ENCODE measurements around the gene RTKN. TPM values are rescaled to one million over a fixed set of nuclear protein-coding genes. Genes with fewer than 3 reads are reported as not detected.
"Not testable (repeated sequence)": the region's sequence is repeated elsewhere in the genome, so short reads cannot be mapped to it uniquely, and the experiment has no call there.

The RTKN gene, protein sequence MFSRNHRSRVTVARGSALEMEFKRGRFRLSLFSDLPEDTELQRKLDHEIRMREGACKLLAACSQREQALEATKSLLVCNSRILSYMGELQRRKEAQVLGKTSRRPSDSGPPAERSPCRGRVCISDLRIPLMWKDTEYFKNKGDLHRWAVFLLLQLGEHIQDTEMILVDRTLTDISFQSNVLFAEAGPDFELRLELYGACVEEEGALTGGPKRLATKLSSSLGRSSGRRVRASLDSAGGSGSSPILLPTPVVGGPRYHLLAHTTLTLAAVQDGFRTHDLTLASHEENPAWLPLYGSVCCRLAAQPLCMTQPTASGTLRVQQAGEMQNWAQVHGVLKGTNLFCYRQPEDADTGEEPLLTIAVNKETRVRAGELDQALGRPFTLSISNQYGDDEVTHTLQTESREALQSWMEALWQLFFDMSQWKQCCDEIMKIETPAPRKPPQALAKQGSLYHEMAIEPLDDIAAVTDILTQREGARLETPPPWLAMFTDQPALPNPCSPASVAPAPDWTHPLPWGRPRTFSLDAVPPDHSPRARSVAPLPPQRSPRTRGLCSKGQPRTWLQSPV
- 21.4 TPM for total RNA-seq
- long read RNA-seq, partial matches to known transcripts: 1 of 22 reads
- long read RNA-seq, other reads (novel, unspliced or antisense): 13 of 22 reads

DNA sequence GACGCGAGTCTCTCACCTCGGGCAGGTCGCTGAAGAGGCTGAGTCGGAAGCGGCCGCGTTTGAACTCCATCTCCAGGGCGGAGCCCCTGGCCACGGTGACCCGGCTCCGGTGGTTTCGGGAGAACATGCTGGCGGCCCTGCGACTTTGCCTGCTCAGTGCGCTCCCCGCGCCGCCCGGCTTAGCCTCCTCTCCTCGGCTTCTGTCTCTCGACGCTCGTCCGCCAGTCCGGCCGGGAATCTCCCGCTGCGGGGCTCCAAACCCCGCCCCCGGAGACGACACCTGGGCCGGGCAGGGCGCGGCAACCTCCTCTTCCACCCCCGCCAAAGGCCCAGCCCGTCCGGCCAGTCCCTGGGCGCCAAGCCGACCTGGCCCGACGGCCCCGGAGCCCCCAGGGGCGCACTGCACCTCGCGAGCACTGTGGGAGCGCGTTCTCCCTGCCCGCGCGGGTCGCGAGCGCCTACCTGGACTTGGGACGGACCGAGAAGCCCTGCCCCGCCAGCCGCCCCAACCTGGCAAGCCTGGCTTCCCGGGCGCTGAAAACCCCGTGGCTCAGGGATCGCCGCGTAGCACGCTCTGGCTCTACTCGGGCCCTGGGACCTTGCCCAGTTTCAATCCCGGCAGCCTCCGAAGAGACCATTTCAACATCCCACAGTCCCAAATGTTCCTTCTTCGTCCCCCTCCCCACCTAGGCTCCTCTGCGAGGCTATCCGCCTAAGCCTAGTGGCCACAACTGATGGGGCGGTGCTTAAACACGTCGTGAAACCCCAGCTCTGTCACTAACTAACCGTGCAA is at the start of gene RTKN:
Gene RTKN (minus strand): TSS at position 248 of the 793 bp plus-strand sequence. CDS start 121 bp downstream, at position 127.
- DNase-seq: peak; percentile 71
- peak; percentile 17 for ATAC-seq
- intact Hi-C loops (cut with micrococcal nuclease): no loop called here

DNA sequence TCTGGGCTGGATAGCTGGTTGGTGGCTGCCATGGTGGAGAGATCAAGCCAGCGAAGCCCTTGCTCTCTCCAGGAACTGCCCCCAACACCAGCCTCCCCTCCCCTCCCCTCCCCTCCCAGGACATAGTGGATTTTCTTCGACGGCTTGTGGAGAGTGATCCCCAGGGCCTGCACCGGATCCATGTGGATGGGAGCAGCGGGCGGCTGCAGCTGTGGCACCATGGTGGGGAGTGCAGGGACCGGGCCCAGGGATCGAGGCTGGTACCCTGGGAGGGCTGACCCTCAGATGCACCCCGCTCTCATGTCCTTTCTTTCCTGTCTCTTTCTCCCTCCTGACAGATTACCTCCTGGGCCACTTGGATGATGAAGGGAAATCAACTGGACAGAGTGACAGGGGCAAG is 48.2 kb upstream of the RTKN start:
- intact Hi-C loops (cut with micrococcal nuclease): no loop called here
- no peak for ATAC-seq

DNA sequence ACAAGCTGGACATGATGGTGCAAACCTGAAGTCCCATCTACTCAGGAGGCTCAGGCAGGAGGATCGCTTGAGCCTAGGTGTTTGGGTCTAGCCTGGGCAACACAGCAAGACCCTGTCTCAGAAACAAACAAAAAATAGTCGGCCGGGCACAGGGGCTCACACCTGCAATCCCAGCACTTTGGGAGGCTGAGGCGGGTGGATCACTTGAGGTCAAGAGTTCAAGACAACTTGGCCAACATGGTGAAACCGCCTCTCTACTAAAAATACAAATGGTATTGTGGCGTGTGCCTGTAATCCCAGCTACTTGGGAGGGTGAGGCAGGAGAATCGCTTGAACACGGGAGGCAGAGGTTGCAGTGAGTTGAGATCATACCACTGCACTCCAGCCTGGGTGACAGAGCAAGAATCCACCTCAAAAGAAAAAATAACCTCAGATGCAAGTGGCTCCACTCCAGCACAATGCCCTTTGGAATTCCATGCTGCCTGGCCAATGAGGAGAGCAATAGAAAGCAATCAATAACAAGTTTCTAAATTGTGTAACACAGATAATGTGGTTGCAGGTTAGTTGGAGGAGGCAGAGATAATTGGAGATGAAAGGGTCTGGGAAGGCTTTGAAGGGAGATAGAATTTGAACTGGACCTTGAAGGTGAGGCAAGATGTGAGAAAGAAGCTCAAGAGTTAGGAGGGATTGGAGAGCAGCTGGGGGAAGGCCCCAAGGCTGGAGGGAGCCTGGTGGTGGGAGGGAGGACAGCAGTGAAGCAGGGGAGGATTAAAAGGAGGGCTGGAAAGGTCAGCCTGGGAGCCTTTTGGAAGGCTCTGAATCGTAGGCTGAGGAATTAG is 47.1 kb upstream of the RTKN start:
- intact Hi-C loops (cut with micrococcal nuclease): no loop called here
- DNase-seq (no peak), ATAC-seq (no peak)

More for the DNA sequence above, 48.2 kb upstream of the RTKN start:
- DNase-seq: no peak

DNA sequence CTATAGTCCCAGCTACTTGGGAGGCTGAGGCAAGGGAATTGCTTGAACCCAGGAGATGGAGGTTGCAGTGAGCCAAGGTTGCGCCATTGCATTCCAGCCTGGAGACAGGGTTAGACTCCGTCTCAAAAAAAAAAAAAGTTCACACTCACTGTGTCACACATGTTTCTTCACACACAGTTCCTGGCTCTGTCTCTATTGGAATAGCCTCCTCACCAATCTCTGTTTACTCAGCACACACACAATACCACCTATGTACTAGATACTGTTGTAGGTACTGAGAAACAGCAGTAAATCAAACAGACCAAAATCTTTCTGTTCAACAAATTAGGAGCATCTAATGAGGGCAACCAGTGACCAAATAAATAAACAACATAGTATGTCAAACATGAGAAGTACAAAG is 44.4 kb upstream of the RTKN start:
- intact Hi-C loops (cut with micrococcal nuclease): no loop called here
- no peak for DNase-seq

DNA sequence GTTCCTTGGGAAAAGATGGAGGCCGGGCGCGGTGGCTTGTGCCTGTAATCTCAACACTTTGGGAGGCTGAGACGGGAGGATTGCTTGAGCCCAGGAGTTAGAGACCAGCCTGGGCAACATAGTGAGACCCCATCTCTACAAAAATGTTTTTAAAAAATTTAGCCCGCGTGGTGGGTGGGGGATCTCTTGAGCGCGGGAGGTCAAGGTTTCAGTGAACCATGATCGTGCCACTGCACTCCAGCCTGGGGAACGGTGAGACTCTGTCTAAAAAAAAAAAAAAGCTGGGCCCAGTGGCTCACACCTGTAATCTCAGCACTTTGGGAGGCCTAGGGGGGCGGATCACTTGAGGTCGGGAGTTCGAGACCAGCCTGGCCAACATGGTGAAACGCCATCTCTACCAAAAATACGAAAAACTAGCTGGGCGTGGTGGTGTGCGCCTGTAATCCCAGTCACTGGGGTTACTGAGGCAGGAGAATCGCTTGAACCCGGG is 42.0 kb upstream of the RTKN start:
- intact Hi-C loops (cut with micrococcal nuclease): loop anchor here (5.0 kb wide), 1 partner anchor 104 kb away; no protein-coding TSS in a partner anchor

More for the DNA sequence above, 44.4 kb upstream of the RTKN start:
- ATAC-seq: no peak

DNA sequence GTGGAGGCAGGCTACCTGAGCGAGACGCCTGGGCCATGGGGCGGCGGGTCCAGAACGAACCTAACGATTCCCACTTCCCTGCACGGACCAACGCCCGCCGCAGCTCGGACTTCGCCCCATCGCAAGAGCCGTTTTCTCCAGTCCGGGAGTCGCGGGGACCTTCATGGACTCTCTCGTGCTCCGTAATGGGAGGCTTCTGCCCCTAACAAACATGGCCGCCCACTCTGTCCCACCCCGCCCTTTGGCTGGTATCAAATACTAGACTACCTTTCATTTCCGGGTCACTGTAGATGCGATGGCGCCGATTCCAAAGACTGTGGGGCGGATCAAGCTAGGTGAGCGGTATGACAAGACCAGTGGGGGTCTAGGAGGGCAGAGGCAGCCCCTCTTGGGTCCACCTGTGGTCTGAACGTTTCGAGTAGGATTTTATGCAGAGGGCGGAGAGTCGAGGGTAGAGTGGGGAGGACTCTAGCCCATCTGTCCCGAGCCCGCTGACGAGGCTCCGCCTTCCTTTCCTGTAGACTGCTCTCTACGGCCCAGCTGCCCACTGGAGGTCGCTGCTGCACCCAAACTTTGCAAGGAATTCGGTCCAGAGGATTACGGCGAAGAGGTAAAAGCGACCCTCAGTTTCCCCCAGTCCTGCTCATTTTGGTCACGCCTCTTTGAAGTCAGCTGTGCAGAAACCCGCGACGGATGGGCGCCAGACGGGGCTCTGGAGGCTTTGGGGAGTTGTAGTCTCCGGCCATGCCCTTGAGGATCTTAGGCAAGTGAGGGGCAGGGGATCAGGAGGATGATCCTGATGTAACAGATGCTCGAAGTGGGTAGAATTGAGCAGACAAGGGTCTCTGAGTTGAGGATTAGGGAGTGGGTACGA is 41.3 kb upstream of the RTKN start, which contains the start of the genes CCDC142 and TTC31:
Gene CCDC142 (minus strand): TSS at position 198 of the 874 bp plus-strand sequence. CDS start 161 bp downstream, at position 37.
Gene TTC31 (plus strand): TSS at position 281 of the 874 bp plus-strand sequence. CDS start 15 bp downstream, at position 296.
- DNase-seq (peak; percentile 97), ATAC-seq (peak; percentile 98)
- intact Hi-C loops (cut with micrococcal nuclease): loop anchor here (5.0 kb wide), 1 partner anchor 104 kb away; no protein-coding TSS in a partner anchor

More for the DNA sequence above, 42.0 kb upstream of the RTKN start:
- peak; percentile 21 for DNase-seq
- ATAC-seq: not testable (repeated sequence)

DNA sequence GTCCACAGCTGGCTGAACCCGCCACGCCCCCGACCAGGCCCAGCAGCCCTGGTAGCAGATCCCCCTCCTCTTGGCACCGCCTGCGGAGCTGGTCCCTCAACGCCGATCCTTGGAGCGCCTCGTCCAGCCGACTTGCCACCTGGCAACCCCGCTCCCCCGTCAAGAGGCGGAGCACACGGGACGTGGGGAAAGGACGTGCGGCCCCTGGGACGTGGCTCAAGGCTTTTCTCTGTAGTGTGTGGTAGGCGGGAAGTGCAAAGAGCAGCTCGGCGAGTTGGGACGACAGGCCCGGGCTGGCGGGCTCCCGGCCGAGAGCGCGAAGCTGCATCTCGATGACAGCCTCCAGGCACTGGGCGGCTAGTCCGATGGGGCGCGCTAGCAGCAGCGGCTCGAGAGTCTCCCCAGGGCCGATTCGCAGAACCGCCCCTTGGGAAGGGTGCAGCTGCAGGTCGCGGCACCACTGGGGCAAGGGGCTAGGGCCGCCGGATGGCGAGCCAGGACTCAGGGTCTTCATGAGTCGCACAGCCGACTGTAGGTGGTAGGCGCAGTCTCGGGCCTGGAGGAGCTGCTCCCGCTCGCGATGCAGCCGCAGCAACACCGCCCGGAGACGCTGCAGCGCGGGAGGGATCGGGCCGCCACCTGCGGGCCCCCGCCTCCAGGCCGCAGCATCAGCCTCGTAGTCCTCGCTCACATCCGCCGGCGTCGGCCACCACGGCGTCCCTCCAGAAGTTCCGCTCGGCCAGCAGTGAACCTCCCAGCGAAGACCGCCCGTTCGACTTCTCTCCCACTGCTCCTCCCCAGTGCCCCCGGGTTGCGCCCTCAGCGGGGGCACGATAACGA is 40.4 kb upstream of the RTKN start:
- DNase-seq (peak; percentile 79), ATAC-seq (peak; percentile 67)
- intact Hi-C loops (cut with micrococcal nuclease): loop anchor here (5.0 kb wide), 1 partner anchor 105 kb away; no protein-coding TSS in a partner anchor

DNA sequence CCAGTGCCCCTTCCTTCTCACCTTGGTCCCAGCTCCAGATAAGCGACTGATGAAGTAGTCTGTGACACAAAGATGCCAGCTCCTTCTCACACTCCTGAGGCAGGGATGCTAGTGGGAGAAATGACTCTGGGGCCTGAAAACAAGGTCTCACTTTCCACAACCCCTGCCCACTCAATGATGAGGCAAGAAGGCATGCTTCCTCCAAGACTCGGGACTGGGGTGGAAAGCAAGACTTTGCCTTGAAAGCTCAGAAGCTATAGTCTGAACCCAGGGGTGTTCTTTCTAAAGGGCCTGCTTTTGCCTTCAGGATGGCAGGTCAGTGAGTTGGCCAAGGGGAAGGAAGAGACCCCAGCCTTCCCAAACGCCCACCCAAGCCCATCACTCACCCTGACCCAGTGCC is 39.7 kb upstream of the RTKN start:
- peak; percentile 0 for DNase-seq
- no peak for ATAC-seq
- intact Hi-C loops (cut with micrococcal nuclease): loop anchor here (5.0 kb wide), 1 partner anchor 106 kb away; no protein-coding TSS in a partner anchor

DNA sequence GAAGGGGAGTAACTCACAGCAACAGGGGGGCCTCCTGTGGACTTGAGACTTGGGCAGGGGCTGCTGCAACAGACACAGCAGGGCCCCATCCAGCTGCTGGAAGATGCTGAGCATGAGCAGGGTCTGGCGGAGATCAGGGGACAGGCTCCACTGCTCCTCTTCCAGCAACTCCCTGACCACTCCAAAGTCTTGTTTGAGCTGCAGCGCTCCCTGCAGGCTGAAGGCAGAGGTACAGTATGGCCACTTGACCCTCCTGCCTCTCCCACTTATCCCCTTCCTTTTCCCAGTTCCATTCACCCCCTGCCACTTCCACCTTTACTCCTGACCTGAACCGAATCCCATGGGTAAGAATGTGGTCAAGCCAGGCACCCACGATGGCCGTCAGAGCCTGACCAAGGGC is 33.2 kb upstream of the RTKN start:
- no peak for DNase-seq
- intact Hi-C loops (cut with micrococcal nuclease): no loop called here

DNA sequence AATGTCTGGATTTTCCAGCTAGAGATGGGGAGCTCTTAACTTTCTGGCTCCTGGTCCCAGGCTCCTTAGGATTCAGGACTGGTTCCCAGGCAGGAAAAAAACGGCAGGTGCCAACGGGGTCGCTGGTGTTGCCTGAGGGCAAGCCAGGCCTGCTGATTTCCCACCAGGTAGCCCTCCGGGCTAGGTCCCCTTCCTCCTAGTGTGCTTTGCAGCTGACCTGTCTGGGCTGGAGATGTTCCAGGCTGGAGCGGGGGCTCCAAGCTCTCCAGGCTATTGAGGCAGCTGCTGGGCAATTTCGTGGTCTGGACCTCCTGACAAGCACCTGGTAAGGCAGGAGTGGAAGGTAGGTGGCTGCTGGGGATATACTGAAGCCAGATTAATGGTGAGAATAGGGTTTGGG is 32.7 kb upstream of the RTKN start:
- ATAC-seq (no peak), DNase-seq (no peak)
- intact Hi-C loops (cut with micrococcal nuclease): no loop called here

More for the DNA sequence above, 33.2 kb upstream of the RTKN start:
- no peak for ATAC-seq

DNA sequence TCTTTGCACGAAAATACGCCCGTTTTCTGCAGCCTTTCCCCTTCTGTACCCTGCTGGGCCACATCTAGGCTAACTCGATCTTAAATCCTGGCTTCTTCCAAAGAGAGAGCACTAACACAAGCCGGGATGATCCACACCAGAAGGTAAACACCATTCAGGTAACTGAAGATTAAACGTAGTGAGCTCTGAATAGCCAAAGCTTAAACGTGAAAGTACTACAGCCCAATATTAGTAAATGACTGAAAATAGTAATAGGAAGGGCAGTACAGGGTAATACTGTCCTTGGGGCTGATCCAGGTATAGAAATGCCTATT is 31.2 kb upstream of the RTKN start:
- ATAC-seq: peak; percentile 5
- no peak for DNase-seq
- intact Hi-C loops (cut with micrococcal nuclease): no loop called here

DNA sequence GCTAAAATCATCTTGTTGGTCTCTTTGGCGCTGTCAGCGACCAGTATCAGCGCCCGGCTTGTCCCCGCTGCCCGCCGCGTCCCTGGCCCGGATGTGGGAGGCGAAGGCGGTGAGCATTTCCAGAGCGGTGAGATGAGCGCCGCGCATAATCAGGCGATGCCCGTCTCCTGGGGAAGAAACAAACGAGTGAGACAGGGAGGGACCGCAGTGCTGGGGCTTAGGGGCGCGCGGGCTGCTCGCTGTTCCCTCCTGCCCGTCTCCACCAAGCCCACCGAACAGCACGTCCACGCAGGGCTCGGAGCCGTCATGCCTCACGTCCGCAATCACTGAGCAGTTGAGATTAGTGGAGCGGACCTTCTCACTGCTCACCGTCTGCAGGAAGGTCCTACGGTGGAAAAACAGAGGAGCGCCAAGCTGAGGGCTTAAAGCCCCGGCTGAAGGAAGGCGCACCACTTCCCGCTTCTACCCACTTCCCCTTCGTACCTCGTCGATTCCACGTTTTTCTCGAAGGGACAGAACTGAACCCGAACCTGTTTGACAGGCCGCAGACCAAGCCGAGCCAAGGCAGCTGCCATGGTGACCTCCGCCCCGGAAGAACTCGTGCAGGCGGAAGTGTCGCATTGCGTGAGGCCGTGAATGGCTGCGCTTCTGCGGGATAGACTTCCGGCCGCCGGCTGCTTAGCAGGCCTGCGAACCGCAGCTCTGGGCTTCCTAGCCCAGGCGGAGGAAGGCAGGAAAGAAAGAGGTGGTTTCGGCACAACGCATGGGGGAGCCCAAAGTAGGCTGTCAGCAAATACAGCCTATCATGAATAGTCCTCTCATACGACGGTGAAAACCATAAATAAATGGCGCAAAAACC is 30.6 kb upstream of the RTKN start, which contains the start of gene MRPL53:
Gene MRPL53 (minus strand): TSS at position 595 of the 859 bp plus-strand sequence. CDS start 20 bp downstream, at position 575.
- DNase-seq: peak; percentile 97
- ATAC-seq: peak; percentile 95
- intact Hi-C loops (cut with micrococcal nuclease): no loop called here

DNA sequence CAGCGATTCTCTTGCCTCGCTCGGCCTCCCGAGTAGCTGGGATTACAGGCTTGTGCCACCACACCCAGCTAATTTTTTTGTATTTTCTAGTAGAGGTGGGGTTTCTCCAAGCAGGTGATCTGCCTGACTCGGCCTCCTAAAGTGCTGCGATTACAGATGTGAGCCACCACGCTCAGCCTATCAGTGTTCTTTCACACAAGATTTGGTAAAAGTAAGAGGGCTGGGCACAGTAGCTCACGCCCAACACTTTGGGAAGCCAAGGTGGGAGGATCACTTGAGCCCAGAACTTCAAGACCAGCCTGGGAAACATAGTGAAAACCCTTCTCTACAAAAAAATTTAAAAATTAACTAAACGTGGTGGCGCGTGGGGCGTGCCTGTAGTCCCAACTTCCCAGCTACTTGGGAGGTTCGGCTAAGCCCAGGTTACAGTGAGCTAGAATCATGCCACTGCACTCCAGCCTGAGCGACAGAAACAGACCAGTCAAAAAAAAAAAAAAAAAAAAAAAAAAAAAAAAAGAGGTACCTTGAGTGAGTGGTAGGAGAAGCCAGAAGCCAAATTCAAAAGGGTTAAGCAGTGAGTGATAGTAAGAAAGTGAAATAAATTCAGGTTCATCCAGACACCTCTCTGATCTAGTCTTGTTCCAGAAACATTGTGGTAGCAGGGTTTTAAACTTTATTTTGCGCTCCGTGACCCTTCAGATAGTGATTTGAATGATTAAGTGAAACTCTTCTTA is 29.8 kb upstream of the RTKN start:
- ATAC-seq: no peak
- intact Hi-C loops (cut with micrococcal nuclease): no loop called here
- DNase-seq: no peak

DNA sequence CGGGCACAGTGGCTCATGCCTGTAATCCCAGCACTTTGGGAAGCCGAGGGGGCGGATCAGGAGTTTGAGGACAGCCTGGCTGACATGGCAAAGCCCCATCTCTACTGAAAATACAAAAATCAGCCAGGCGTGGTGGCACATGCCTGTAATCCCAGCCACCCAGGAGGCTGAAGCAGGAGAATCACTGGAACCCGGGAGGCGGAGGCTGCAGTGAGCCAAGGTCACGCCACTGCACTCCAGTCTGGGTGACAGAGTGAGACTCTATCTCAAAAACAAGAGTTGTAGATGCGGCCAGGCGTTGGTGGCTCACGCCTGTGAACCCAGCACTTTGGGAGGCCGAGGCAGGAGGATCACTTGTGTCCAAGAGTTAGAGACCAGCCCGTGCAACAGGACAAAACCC is 29.0 kb upstream of the RTKN start:
- DNase-seq; ATAC-seq; intact Hi-C loops (cut with micrococcal nuclease): not testable (repeated sequence)

DNA sequence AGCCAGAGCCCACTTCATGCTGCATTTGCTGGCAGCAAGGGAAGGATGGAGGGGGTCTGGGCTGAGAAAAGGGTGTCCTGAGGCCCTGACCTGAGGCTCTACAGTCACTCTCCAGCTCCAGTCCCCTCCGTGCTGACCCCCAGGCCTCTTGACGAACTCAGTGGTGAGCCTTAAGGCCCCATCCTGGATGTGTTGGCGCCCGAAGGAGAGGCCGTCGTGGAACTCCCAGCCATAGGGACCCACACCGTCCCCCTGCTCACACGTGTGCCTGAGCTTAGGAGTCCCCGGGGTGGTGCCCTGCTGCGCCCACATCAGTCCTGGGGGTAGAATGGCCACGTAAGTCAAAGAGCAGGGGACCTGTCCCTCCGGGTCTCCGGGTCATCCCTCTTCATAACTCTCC is 22.7 kb upstream of the RTKN start:
- DNase-seq (no peak), ATAC-seq (peak; percentile 1)
- intact Hi-C loops (cut with micrococcal nuclease): no loop called here

Measured in left ventricle myocardium superior (tissue), 1 donor.